GM21423 (cell line): ENCODE measurements around the gene TNFAIP8.

Source experiments
- ATAC-seq: cut with Tn5 transposase; IDR thresholded peaks from one replicate; pipeline ENCODE4 v1.9.1; 2021; ENCODE audit warnings: mild to moderate bottlenecking, moderate library complexity; ENCODE audit not compliant: unreplicated experiment

The TNFAIP8 gene

GRCh38 chr5:119345861-119346260 lies 10.0 kb upstream of the TNFAIP8 start:
- ATAC-seq: no peak

GRCh38 chr5:119346394-119346793 lies 9.4 kb upstream of the TNFAIP8 start:
- no peak for ATAC-seq

DNA sequence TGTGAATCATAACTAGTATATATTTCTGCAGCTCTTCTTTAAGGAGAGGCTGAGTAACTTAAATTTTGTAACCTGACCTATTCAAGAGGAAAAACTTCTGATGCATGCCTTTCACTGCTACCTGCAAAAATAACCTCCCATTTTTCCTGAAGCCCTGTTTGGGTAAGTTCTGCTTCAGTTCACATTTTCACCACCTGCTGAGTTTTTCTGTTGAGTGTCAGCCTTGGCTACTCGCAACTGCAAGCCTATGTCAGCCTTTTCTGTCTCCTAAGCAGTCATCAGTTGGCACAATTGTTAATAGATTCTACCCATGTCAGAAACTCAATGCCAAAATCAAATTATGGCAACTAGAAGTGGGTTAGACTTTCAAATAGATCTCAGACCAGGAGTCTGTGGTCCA lies 8.2 kb upstream of the TNFAIP8 start:
- no peak for ATAC-seq

GRCh38 chr5:119347991-119348390 lies 7.8 kb upstream of the TNFAIP8 start:
- no peak for ATAC-seq

DNA sequence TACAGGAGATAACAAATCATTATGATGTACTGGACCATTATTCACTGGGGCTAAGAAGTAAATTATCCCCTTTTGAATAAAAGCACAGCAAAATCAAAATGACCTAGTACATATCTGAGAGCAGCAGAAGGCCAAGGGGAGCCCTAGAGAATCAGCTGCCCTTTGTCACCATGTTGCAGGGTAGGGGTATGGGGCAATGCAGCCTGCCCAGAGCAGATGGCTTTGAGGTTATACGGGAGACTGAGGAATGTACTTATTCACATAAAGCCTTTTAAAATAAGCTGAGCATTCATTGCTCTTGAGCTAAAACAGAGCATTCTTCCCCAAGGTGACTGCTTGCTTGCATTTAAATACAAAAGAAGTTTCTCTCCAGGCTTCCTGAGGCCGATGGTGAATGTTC lies 2.6 kb upstream of the TNFAIP8 start:
- ATAC-seq: no peak

- peak; percentile 62 for ATAC-seq
These were observed 2.0 kb upstream of the TNFAIP8 start for GRCh38 chr5:119353686-119354366.

DNA sequence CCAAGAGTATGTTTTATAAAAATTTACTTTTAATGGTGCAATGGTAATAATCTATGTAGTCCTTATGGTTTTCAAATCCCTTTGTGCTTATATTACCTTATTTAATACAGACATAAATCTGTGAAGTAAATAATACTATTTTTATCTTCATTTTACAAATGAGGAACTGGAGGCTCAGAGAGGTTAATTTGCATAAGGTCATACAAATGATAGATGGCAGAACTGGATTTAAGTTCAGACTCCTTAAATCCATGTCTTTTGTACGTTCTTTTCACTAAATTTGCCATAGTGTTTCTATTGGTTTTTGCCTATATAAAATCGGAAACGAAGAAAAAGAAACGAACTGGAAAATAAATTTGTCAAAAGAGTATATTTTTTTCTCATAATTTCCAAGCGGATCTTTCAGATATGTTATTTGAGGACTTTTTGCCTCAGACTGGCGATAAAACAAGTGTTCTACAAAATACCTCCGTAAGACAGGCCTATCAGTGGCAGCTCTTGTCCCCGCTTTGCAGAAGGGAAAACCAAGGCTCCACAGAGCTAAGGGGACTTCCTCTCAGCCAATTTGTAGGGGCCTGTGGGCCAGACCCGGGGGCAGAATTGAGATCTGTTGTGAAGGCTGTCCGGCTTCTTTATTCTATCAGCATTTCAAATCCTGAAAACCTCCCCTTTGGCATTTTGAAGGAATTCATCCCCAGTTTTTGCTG lies 1.1 kb upstream of the TNFAIP8 start:
- no peak for ATAC-seq

- ATAC-seq: no peak
These were observed 578 bp upstream of the TNFAIP8 start for GRCh38 chr5:119355244-119355638.

DNA sequence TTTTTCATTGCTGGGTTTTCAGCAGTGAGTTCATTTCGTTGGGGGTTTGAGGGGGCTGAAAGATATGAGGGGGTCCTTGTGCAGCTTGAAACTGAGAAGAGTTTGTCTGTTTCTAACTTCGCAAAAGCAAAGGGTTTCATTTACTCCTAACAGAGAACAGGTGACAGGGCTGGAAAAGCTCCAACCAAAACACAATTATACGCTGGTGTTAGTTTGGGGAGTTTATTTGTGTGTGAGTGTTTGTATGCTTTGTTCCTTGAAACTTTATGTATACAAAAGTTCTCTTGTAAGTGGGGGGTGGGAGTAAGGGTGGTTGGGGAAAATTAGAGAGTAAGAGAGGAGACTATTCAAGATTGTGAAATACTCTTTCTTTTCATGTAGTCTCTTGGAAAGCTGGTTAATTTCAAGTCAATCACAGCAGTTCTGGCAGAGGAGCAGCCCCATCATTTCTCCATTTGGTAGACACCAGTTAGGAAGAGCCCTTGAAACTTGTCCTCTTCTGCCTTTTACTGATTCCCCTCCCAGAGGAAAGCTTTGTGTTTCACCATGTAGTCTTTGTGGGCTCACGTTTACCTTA lies 881 bp downstream of the TNFAIP8 start:
- ATAC-seq: no peak

DNA sequence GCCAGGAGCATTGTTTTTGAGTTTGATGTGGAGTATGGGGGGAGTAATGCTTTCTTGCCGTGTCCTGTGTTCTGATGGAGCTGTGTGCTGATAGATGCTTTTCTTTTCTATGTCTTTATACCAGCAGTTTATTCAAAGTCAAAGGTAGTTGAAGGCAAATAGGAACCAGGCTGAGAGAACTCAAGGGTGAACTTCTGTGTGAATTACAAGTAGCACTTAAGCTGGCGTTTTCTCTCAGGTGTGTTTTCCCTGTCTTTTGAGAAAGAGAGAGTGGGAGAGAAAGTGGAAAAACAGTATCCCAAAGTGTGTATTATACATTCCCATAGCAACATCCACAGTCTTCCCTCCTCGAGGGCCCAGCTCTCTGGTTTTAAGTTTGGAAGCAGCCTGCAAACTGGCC lies 1.5 kb downstream of the TNFAIP8 start:
- no peak for ATAC-seq

DNA sequence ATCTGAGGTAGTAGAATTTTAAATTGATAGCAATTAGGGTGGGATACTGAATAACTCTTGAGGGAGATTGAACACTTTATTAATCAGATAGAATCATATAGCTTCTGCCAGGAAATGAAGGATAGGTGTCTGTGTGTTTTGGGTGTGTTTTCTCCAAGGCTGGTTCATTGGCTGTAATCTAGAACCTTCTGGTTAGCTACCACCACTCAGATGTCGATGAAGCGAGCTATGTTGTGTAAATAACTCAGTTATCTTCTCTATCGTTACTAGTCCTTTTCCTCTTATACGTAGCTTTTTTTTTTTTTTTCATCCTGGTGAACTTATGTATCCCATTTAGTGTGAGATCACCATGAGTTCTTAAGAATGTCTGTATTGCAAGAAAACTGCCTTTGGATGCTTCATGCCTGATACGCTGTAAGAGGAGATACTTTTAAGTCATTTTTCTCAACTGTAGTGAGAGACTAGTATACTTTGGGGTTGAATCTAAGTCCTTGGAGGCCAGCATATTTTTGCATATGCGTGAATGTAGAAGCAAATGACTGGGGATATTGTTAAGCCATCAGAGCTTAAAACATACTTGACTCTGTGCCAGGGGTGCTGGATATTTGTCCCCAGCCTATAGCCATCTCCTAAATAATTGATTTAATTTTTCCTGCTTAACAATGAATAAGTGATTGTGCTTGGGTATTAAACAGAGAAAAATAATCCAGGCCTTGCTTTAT lies 2.1 kb downstream of the TNFAIP8 start:
- no peak for ATAC-seq

DNA sequence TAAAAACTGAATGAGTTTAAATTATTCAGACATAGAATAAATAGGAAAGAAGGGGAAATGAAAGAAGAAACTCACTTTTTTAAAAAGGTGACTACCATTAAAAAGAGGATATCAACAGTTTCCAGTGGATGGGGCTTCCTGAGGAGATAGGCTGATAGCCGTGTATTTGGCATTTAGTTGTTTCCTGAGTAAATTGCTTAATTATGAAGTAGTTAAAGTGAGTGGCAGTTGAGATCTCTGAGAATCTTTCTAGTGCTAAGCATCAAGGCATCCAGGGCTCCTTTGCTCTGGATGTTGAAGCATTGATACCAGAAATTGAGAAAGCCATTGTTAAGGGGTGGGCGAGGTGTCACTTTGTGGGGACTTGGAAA lies 2.7 kb downstream of the TNFAIP8 start:
- ATAC-seq: no peak

DNA sequence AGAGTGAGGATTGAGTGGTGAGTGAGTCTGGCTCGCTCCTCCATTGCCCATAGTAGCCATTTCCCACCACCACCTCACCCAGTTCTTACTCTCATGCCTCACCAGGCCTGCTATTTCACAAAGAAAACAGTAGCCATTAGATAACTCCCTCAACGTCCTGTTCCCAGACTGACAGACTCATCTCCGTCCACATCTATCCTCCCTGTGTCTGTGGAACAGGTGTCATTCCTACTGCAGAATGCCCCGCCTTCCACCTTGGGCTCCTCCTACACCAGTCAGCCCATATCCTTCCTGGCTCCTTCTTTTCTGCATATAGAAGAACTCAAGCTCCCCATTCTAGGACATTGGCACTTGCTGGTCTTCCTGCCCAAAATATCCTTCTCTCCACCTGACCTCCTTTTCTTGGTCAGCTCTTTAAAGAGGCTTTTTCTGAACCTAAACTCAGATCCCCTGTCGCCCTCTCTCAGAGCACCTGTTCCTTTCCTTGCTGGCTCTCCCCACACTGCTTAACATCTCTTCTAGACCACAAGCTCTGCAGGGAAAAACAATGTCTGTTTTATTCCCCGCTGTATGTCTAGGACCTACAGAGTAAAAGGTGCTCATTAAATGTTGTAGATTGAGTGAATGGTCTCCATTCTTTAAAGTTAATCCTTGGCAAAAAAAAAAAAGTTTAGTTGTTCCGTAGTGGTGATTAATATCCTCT lies 3.2 kb downstream of the TNFAIP8 start:
- ATAC-seq: no peak

DNA sequence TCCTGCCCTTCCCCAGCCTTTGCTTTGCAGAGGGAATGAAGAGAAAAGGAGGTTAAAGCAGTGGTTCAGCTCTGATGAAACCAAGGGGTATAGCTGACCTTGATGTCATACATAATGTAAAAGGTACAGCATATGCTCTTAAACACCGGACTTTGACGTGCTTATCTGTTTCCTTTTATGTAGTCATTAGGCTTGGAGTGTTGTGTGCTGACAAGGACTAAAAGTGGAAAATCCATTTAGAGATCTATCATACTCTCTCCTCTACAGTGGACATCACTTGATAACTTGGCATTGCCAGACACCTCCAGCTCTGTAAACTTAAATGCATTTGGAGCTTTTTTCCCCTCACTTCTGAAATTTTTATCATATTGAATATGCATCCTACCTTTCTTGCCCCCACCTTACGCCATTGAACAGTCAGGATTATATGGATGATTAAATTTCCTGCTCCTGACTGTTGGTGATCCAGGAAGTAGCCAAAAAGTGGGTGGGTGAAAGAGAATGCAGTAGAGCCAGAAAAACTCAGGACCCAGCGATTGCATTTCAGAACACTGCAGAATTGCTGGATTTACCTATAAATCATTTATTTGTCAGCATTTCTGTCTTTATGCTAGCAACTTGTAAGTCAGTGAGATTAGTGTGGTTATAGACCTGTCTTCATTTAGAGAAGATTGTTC lies 4.1 kb downstream of the TNFAIP8 start:
- no peak for ATAC-seq

DNA sequence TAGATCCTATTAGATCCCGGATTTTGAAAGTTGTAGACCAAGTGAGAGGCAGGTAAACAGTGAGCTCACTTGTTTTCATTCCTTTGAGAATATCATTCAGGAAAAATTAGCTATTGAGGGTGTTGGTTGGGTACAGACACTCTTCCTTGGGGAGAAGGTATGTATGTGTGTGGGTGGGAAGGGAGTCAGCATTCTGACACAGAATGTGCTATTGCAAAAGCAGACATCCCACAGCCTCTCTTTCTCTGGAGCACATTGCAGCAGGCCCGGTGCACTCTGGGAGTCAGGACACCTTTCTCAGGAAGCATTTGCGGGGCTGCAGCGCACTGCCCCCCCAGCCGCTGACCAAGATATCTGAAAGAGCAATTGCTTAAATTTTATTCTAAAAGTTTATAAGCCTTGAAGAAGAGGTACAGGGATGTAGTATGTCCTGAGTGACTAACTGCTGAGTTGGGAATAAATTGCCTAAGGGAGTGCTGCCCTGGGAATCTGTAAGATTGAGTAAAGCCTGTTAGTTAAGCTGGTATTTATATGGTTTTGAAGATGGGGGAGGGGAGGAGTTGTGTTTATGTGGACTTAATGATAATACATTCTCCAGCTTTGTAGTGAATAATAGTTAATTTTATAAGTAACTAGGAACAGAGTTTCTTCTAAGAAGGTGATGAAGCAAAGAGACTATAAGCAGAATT lies 5.2 kb downstream of the TNFAIP8 start:
- no peak for ATAC-seq

- no peak for ATAC-seq
These were observed 5.8 kb downstream of the TNFAIP8 start for GRCh38 chr5:119361594-119362125.

GRCh38 chr5:119362714-119363113 lies 6.9 kb downstream of the TNFAIP8 start:
- no peak for ATAC-seq

GRCh38 chr5:119363271-119363670 lies 7.5 kb downstream of the TNFAIP8 start:
- ATAC-seq: no peak

DNA sequence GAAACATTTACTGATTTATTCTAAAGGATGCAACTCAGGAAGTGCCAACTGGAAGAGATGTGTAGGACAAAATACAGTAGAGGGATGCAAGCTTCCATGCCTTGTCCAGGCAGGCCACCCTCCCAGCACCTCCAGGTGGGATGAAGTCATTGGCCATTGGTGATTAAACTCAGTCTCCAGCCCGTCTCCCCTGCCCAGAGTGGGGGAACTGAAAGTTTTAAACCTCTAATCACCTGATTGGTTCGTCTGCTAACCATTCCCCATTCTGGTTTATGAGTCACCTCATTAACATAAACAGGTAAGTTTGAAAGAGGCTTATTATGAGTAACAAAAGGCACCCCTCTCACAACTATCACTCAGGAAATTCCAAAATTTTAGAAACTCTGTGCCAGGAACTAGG lies 8.1 kb downstream of the TNFAIP8 start:
- peak; percentile 31 for ATAC-seq
